HL-60/S4 treated with phorbol 12-myristate 13-acetate at 8.2 ng/mL for 4 days and 3 days (cell line): ENCODE results near the gene RPL37A.

Source experiments
- in situ Hi-C: fragments of 300-500 bp; cut with MboI; formaldehyde crosslinking; loops from 2 replicates; pipeline ENCODE4 v1.15.0; 2022; ENCODE audit warnings: low sequenced_read_pairs

RPL37A gene

GRCh38 chr2:216546241-216546640, 47.6 kb downstream of the RPL37A start:
- in situ Hi-C loops = no loop called here

DNA sequence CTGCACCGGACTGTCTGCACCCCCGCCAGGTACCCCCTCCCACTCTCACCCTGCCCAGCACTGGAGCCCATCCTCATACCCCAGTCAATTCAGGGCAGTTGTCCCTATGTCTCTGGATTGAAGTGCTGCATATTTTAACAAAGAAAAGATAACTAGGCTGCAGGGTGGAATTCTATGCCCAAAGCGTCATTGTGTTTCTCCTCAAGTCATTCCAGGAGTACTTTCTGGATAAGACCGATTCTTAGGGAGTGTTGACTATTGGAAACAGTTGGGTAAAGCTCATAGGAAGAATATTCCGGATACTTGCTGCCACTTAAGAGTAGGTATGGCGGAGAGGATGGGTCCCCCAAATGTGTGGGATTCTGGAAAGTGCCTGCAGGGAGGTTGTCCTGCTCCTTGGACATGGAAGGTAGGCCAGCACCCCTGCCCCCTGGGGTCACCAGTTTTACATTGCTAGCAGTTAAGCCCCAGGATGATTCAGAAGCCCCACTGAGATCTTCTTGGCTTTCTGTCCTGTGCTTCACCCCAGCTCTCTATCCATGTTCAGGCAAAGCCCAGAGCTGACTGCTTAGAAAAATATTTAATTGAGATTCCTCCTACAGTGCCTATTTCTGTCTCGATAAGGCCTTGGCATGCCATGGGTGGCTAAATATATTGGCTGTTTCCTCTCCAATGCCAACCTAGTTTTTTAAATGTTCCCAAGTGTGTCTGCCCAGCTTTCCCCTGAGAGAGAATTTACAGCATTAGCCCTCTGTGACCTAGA, 48.2 kb downstream of the RPL37A start:
- in situ Hi-C loops = no loop called here

GRCh38 chr2:216548901-216549331, 50.3 kb downstream of the RPL37A start:
- in situ Hi-C loops = no loop called here

DNA sequence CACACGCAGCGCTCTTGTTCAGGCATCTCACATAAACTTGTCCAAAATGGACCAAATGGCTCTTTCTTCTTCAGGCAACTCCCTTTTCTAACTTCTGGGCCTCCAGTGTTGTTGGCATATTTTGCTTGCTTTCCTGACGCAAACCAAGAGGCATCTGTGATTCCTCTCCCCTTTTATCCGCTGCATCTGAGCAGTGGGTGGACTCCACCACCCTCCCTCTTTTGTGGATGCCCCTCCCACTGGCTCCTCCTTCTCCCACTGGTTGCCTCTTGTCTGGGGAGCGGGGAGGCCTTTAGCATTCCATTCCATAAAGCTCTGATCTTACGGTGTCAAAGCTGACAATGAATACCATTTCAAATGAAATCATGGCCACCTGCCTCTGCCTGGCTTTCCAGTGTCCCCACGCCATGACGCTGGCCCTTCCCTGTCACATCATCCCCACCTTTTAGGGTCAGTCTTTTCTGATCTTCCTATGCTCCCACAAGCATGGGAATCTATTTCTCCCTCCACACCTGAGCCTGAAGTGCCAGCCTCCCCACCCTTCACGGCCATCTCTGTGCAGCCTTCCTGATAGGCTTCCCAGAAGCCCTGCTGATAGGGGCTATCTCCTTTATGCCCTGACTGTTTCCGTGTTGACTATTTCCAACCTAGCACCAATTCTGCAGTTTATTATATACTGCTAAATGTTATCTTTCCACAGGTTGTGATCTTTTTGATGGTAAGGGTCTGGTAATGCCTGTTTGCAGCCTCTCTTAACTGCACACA, 51.5 kb downstream of the RPL37A start:
- in situ Hi-C loops = no loop called here

DNA sequence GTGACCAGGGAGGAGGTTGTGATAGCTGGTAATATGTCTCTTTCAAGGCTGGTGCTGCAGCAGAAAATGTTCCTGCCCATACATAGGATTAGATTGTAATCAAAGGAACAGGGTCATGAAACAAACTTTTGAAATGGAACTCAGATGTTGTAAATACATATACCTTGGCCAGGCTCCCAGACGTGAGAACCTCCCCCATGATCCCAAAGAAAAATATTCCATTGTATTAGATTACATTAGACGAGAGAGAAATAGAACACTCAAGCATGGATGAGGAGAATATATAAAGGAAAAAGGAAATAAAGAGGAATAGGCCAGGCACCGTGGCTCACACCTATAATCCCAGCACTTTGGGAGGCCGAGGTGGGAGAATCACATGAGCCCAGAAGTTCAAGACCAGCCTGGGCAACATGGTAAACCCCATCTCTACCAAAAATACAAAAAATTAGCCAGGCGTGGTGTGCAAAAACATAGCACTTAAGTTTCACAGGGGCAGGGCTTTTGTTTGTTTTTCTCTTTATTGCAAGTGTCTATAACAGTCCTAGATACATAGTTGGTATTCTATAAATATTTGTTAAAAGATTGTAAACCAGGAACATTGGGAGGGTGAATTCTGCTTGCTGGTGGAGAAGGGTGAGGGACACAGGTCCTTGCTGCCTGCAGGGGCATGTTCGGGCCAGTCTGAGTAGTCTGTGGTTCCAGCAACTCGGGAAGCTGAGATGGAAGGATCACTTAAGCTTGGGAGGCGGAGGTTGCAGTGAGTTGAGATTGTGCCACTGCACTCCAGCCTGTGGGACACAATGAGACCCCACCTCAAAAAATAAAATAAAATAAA, 52.8 kb downstream of the RPL37A start:
- in situ Hi-C loops = no loop called here

GRCh38 chr2:216553093-216553478, 54.4 kb downstream of the RPL37A start:
- in situ Hi-C loops = no loop called here
